HEK293 (cell line): ENCODE data around the gene GTF3C1.

Source experiments
- CTCF ChIA-PET: fragments of 350-600 bp; formaldehyde crosslinking; extraction: SDS; loops from one replicate; lab custom pipeline; 2021; ENCODE audit warnings: antibody characterized with exemption; lab: Yijun Ruan, JAX
- POLR2A ChIA-PET: fragments of 300-600 bp; formaldehyde crosslinking; extraction: SDS; loops from one replicate; lab custom pipeline; 2020; ENCODE audit warnings: antibody characterized with exemption, inconsistent platforms; lab: Yijun Ruan, JAX
- H3K27ac ChIP-seq: fragments of 200-500 bp; sonication (Bioruptor generic); 2 replicates; pipeline ENCODE4 v1.5.1; 2014; ENCODE audit warnings: low read depth, low read length, control low read depth, inconsistent platforms; ENCODE audit errors: extremely low read depth
- H3K36me3 ChIP-seq, 2 experiments: fragments of 200-500 bp in 1 of 2; sonication (Bioruptor generic) in 1 of 2; 1 replicate in 1 of 2; 2 replicates in 1 of 2; pipeline ENCODE4 v1.5.1; 2014 to 2017; ENCODE audit warnings: inconsistent platforms in 2 of 2, low read length in 2 of 2; ENCODE audit not compliant: control insufficient read depth in 2 of 2, insufficient read depth in 1 of 2
- H3K4me1 ChIP-seq: fragments of 200-500 bp; sonication (Bioruptor generic); 2 replicates; pipeline ENCODE4 v1.5.1; 2014; ENCODE audit warnings: mild to moderate bottlenecking, low read length, inconsistent platforms; ENCODE audit not compliant: control insufficient read depth, insufficient read depth
- H3K4me3 ChIP-seq: 2 replicates; pipeline ENCODE4 v1.5.1; 2011; ENCODE audit warnings: low read depth, mild to moderate bottlenecking, control low read depth, low read length, moderate library complexity
- H3K9me3 ChIP-seq: fragments of 200-500 bp; sonication (Bioruptor generic); 2 replicates; pipeline ENCODE4 v1.5.1; 2014; ENCODE audit warnings: low read depth, low read length, inconsistent platforms; ENCODE audit not compliant: control insufficient read depth, insufficient read depth
- EGR2 ChIP-seq: fragments of 450-650 bp; formaldehyde crosslinking; IDR thresholded peaks from 2 replicates; pipeline ENCODE4 v1.5.1; 2016; ENCODE audit warnings: low read depth, missing biosample characterization, missing genetic modification characterization
- MEIS1 ChIP-seq: sonication (generic); formaldehyde crosslinking; IDR thresholded peaks from 2 replicates; pipeline ENCODE4 v1.8.1; 2022; ENCODE audit warnings: missing genetic modification reagents, mild to moderate bottlenecking, borderline replicate concordance
- OVOL3 ChIP-seq: fragments of 450-650 bp; formaldehyde crosslinking; IDR thresholded peaks from 2 replicates; pipeline ENCODE4 v1.5.1; 2016; ENCODE audit warnings: missing biosample characterization, missing genetic modification characterization
- PRDM1 ChIP-seq: fragments of 450-650 bp; formaldehyde crosslinking; IDR thresholded peaks from 2 replicates; pipeline ENCODE4; 2016; ENCODE audit warnings: missing biosample characterization, missing genetic modification characterization
- SP3 ChIP-seq: fragments of 450-650 bp; formaldehyde crosslinking; IDR thresholded peaks from 2 replicates; pipeline ENCODE4 v1.5.1; 2016; ENCODE audit warnings: missing biosample characterization, missing genetic modification characterization
- YY1 ChIP-seq: fragments of 450-650 bp; formaldehyde crosslinking; IDR thresholded peaks from 2 replicates; pipeline ENCODE4 v1.5.1; 2018; ENCODE audit warnings: missing biosample characterization, missing genetic modification characterization
- ZIC2 ChIP-seq: fragments of 450-650 bp; formaldehyde crosslinking; IDR thresholded peaks from 2 replicates; pipeline ENCODE4 v1.5.1; 2016; ENCODE audit warnings: missing biosample characterization, missing genetic modification characterization
- ZNF132 ChIP-seq: fragments of 450-650 bp; formaldehyde crosslinking; IDR thresholded peaks from 2 replicates; pipeline ENCODE4 v1.5.1; 2017; ENCODE audit warnings: missing biosample characterization, missing genetic modification characterization, borderline replicate concordance
- ZNF133 ChIP-seq: fragments of 450-650 bp; formaldehyde crosslinking; IDR thresholded peaks from 2 replicates; pipeline ENCODE4 v1.5.1; 2016; ENCODE audit warnings: missing biosample characterization, missing genetic modification characterization
- ZNF202 ChIP-seq: fragments of 450-650 bp; formaldehyde crosslinking; IDR thresholded peaks from 2 replicates; pipeline ENCODE4 v1.5.1; 2016; ENCODE audit warnings: missing biosample characterization, missing genetic modification characterization, borderline replicate concordance
- ZNF223 ChIP-seq: fragments of 450-650 bp; formaldehyde crosslinking; IDR thresholded peaks from 2 replicates; pipeline ENCODE4 v1.5.1; 2016; ENCODE audit warnings: missing biosample characterization, missing genetic modification characterization
- ZNF239 ChIP-seq: fragments of 450-650 bp; formaldehyde crosslinking; IDR thresholded peaks from 2 replicates; pipeline ENCODE4 v1.5.1; 2016; ENCODE audit warnings: missing biosample characterization, missing genetic modification characterization
- ZNF248 ChIP-seq: fragments of 450-650 bp; formaldehyde crosslinking; IDR thresholded peaks from 2 replicates; pipeline ENCODE4 v1.5.1; 2017; ENCODE audit warnings: missing biosample characterization, missing genetic modification characterization
- ZNF292 ChIP-seq: fragments of 450-650 bp; formaldehyde crosslinking; IDR thresholded peaks from 2 replicates; pipeline ENCODE4 v1.5.1; 2016; ENCODE audit warnings: low read depth, missing biosample characterization, missing genetic modification characterization, borderline replicate concordance
- ZNF391 ChIP-seq: fragments of 450-650 bp; formaldehyde crosslinking; IDR thresholded peaks from 2 replicates; pipeline ENCODE4 v1.5.1; 2016; ENCODE audit warnings: low read depth, missing biosample characterization, missing genetic modification characterization, borderline replicate concordance
- ZNF501 ChIP-seq: fragments of 450-650 bp; formaldehyde crosslinking; IDR thresholded peaks from 2 replicates; pipeline ENCODE4 v1.5.1; 2016; ENCODE audit warnings: missing biosample characterization, missing genetic modification characterization
- ZNF544 ChIP-seq: fragments of 450-650 bp; formaldehyde crosslinking; IDR thresholded peaks from 2 replicates; pipeline ENCODE4 v1.5.0; 2017; ENCODE audit warnings: missing biosample characterization, missing genetic modification characterization
- ZNF560 ChIP-seq: fragments of 450-650 bp; formaldehyde crosslinking; IDR thresholded peaks from 2 replicates; pipeline ENCODE4 v1.5.1; 2017; ENCODE audit warnings: missing biosample characterization, missing genetic modification characterization, borderline replicate concordance
- ZNF571 ChIP-seq: fragments of 450-650 bp; formaldehyde crosslinking; IDR thresholded peaks from 2 replicates; pipeline ENCODE4 v1.5.0; 2017; ENCODE audit warnings: missing biosample characterization, missing genetic modification characterization
- ZNF585B ChIP-seq: fragments of 450-650 bp; formaldehyde crosslinking; IDR thresholded peaks from 2 replicates; pipeline ENCODE4 v1.5.1; 2016; ENCODE audit warnings: missing biosample characterization, missing genetic modification characterization
- ZNF596 ChIP-seq: fragments of 450-650 bp; IDR thresholded peaks from 2 replicates; pipeline ENCODE4 v1.5.0; 2018; ENCODE audit warnings: missing biosample characterization, mild to moderate bottlenecking, missing genetic modification characterization, moderate library complexity
- ZNF621 ChIP-seq: fragments of 450-650 bp; formaldehyde crosslinking; IDR thresholded peaks from 2 replicates; pipeline ENCODE4 v1.5.1; 2017; ENCODE audit warnings: missing biosample characterization, missing genetic modification characterization
- ZNF629 ChIP-seq: fragments of 450-650 bp; formaldehyde crosslinking; IDR thresholded peaks from 2 replicates; pipeline ENCODE4 v1.5.1; 2017; ENCODE audit warnings: missing biosample characterization, missing genetic modification characterization
- ZNF701 ChIP-seq: fragments of 450-650 bp; formaldehyde crosslinking; IDR thresholded peaks from 2 replicates; pipeline ENCODE4 v1.5.1; 2016; ENCODE audit warnings: missing biosample characterization, missing genetic modification characterization
- ZNF785 ChIP-seq: fragments of 450-650 bp; formaldehyde crosslinking; IDR thresholded peaks from 2 replicates; pipeline ENCODE4 v1.5.1; 2016; ENCODE audit warnings: missing biosample characterization, missing genetic modification characterization
- ZSCAN30 ChIP-seq: fragments of 450-650 bp; IDR thresholded peaks from 2 replicates; pipeline ENCODE4 v1.5.1; 2018; ENCODE audit warnings: missing biosample characterization, mild to moderate bottlenecking, missing genetic modification characterization, moderate library complexity
- TF ChIP-seq, protein P1 (sequence below): fragments of 450-650 bp; formaldehyde crosslinking; IDR thresholded peaks from 2 replicates; pipeline ENCODE4 v1.5.1; 2016; ENCODE audit warnings: missing biosample characterization, missing genetic modification characterization
- TF ChIP-seq, protein P2 (sequence below): fragments of 450-650 bp; formaldehyde crosslinking; IDR thresholded peaks from 2 replicates; pipeline ENCODE4 v1.5.1; 2016; ENCODE audit warnings: missing biosample characterization, missing genetic modification characterization
- TF ChIP-seq, protein P3 (sequence below): fragments of 450-650 bp; formaldehyde crosslinking; IDR thresholded peaks from 2 replicates; pipeline ENCODE4 v1.5.1; 2016; ENCODE audit warnings: missing biosample characterization, missing genetic modification characterization
- TF ChIP-seq, protein P4 (sequence below): fragments of 450-650 bp; formaldehyde crosslinking; IDR thresholded peaks from 2 replicates; pipeline ENCODE4 v1.5.1; 2016; ENCODE audit warnings: missing biosample characterization, missing genetic modification characterization
- TF ChIP-seq, protein P5 (sequence below): fragments of 450-650 bp; formaldehyde crosslinking; IDR thresholded peaks from 2 replicates; pipeline ENCODE4 v1.5.1; 2016; ENCODE audit warnings: missing biosample characterization, missing genetic modification characterization

The GTF3C1 gene

DNA sequence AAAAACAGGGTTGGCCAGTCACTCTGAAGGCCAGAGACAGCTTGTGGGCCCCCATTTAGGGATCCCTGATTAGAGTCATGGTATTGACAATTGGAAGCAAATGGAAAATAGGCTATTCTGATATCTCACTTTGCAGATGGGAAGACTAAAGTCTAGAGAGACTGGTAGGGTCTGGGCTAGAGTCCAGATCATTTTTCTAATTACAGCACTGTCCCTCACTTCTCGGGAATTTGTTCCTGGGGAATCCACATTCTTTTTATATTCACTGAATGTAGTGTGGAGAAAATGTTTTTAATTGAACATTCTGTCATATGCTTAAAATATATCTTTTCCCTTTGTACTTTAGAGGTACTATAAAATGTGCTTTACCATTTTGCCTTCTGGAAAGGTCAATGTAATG is 1.3 kb upstream of the GTF3C1 start:
- no peaks in the 10 kb centered on the region for H3K4me1 ChIP-seq
- H3K4me3 ChIP-seq = peak overlapping the region; percentile 97; the same call in 1 of the 2 replicates
- TF ChIP-seq EGR2 (tag by site-specific recombination) (no peak), OVOL3 (tag by site-specific recombination) (no peak), PRDM1 (no peak), ZNF544 (tag by site-specific recombination) (no peak), ZNF202 (tag by site-specific recombination) (no peak), ZNF292 (no peak), ZNF629 (tag by site-specific recombination) (no peak), SP3 (tag by site-specific recombination) (no peak), YY1 (tag by site-specific recombination) (no peak), ZNF132 (tag by site-specific recombination) (no peak), ZNF501 (no peak), ZNF701 (no peak), ZNF585B (tag by site-specific recombination) (no peak), ZNF571 (tag by site-specific recombination) (no peak), ZNF785 (no peak)
- TF ChIP-seq, protein P1, sequence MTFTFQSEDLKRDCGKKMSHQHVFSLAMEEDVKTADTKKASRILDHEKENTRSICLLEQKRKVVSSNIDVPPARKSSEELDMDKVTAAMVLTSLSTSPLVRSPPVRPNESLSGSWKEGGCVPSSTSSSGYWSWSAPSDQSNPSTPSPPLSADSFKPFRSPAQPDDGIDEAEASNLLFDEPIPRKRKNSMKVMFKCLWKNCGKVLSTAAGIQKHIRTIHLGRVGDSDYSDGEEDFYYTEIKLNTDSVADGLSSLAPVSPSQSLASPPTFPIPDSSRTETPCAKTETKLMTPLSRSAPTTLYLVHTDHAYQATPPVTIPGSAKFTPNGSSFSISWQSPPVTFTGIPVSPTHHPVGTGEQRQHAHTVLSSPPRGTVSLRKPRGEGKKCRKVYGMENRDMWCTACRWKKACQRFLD (tag by site-specific recombination) = no peak
- TF ChIP-seq, protein P2, sequence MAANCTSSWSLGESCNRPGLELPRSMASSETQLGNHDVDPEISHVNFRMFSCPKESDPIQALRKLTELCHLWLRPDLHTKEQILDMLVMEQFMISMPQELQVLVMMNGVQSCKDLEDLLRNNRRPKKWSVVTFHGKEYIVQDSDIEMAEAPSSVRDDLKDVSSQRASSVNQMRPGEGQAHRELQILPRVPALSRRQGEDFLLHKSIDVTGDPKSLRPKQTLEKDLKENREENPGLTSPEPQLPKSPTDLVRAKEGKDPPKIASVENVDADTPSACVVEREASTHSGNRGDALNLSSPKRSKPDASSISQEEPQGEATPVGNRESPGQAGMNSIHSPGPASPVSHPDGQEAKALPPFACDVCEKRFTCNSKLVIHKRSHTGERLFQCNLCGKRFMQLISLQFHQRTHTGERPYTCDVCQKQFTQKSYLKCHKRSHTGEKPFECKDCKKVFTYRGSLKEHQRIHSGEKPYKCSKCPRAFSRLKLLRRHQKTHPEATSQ (tag by site-specific recombination) = no peak
- TF ChIP-seq, protein P3, sequence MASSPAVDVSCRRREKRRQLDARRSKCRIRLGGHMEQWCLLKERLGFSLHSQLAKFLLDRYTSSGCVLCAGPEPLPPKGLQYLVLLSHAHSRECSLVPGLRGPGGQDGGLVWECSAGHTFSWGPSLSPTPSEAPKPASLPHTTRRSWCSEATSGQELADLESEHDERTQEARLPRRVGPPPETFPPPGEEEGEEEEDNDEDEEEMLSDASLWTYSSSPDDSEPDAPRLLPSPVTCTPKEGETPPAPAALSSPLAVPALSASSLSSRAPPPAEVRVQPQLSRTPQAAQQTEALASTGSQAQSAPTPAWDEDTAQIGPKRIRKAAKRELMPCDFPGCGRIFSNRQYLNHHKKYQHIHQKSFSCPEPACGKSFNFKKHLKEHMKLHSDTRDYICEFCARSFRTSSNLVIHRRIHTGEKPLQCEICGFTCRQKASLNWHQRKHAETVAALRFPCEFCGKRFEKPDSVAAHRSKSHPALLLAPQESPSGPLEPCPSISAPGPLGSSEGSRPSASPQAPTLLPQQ = no peak
- ChIA-PET POLR2A (no interaction called here), CTCF (interaction anchor here (1.1 kb wide), 1 partner anchor 53 kb away, joined by 3 read pairs; no protein-coding TSS in a partner anchor)
- H3K9me3 ChIP-seq = no peaks in the 10 kb centered on the region
- peaks cover 0 to 7% of the 10 kb centered on the region in 2 experiments; a peak in 2 of 3 replicates for H3K36me3 ChIP-seq
- no peak overlapping the region for H3K27ac ChIP-seq

DNA sequence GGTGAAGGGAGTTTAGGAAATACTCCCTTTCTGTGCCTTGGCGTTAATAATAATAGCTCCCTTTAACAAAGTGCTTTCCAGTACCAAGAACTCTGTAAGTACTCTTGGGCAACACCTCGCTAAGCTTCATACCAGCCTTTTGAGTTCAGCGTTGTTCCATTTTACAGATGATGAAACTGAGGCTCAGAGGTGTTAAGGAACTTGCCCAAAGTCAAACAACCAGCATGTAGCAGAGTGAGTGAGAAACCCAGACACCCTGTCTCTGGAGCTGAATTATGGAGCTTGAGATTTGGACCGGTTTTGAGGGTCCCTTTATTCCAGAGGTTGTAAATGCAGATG is 838 bp upstream of the GTF3C1 start:
- H3K4me1 ChIP-seq = no peaks in the 10 kb centered on the region
- POLR2A ChIA-PET = interaction anchor here (1.0 to 1.7 kb wide), 12 partner anchors 14 to 347 kb away, joined by 3 to 6 read pairs (median 5); partner anchors contain the start of gene KDM8
- peaks cover 3 to 12% of the 10 kb centered on the region in 2 experiments; a peak in 2 of 3 replicates for H3K36me3 ChIP-seq
- H3K27ac ChIP-seq = no peak overlapping the region
- no peaks in the 10 kb centered on the region for H3K9me3 ChIP-seq
- CTCF ChIA-PET = interaction anchor here (1.1 kb wide), 1 partner anchor 54 kb away, joined by 3 read pairs; no protein-coding TSS in a partner anchor
- peak overlapping the region; percentile 97 for H3K4me3 ChIP-seq
- no peak for TF ChIP-seq ZNF248
- TF ChIP-seq, protein P4, sequence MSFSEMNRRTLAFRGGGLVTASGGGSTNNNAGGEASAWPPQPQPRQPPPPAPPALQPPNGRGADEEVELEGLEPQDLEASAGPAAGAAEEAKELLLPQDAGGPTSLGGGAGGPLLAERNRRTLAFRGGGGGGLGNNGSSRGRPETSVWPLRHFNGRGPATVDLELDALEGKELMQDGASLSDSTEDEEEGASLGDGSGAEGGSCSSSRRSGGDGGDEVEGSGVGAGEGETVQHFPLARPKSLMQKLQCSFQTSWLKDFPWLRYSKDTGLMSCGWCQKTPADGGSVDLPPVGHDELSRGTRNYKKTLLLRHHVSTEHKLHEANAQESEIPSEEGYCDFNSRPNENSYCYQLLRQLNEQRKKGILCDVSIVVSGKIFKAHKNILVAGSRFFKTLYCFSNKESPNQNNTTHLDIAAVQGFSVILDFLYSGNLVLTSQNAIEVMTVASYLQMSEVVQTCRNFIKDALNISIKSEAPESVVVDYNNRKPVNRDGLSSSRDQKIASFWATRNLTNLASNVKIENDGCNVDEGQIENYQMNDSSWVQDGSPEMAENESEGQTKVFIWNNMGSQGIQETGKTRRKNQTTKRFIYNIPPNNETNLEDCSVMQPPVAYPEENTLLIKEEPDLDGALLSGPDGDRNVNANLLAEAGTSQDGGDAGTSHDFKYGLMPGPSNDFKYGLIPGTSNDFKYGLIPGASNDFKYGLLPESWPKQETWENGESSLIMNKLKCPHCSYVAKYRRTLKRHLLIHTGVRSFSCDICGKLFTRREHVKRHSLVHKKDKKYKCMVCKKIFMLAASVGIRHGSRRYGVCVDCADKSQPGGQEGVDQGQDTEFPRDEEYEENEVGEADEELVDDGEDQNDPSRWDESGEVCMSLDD (tag by site-specific recombination) = no peak
- TF ChIP-seq ZNF133 (tag by site-specific recombination) = no peak
- no peak for TF ChIP-seq ZNF239 (tag by site-specific recombination)
- no peak for TF ChIP-seq ZSCAN30 (tag by site-specific recombination)
- no peak for TF ChIP-seq ZNF223 (tag by site-specific recombination)
- no peak for TF ChIP-seq MEIS1 (CRISPR knock-in tag)
- TF ChIP-seq ZNF391 (tag by site-specific recombination) = no peak
- TF ChIP-seq, protein P5, sequence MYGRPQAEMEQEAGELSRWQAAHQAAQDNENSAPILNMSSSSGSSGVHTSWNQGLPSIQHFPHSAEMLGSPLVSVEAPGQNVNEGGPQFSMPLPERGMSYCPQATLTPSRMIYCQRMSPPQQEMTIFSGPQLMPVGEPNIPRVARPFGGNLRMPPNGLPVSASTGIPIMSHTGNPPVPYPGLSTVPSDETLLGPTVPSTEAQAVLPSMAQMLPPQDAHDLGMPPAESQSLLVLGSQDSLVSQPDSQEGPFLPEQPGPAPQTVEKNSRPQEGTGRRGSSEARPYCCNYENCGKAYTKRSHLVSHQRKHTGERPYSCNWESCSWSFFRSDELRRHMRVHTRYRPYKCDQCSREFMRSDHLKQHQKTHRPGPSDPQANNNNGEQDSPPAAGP (tag by site-specific recombination) = 0 out of 2 replicates have a peak, but pooled peaks have one; percentile 12
- TF ChIP-seq ZNF560 (tag by site-specific recombination) = no peak
- TF ChIP-seq ZNF596 (tag by site-specific recombination) = no peak
- TF ChIP-seq ZIC2 (tag by site-specific recombination) = no peak
- TF ChIP-seq ZNF571 (tag by site-specific recombination) = no peak
- no peak for TF ChIP-seq ZNF621 (tag by site-specific recombination)
